ENCODE results near the gene SMURF2.
"Not testable (repeated sequence)": the region's sequence is repeated elsewhere in the genome, so short reads cannot be mapped to it uniquely, and the experiment has no call there.

SMURF2 gene

DNA sequence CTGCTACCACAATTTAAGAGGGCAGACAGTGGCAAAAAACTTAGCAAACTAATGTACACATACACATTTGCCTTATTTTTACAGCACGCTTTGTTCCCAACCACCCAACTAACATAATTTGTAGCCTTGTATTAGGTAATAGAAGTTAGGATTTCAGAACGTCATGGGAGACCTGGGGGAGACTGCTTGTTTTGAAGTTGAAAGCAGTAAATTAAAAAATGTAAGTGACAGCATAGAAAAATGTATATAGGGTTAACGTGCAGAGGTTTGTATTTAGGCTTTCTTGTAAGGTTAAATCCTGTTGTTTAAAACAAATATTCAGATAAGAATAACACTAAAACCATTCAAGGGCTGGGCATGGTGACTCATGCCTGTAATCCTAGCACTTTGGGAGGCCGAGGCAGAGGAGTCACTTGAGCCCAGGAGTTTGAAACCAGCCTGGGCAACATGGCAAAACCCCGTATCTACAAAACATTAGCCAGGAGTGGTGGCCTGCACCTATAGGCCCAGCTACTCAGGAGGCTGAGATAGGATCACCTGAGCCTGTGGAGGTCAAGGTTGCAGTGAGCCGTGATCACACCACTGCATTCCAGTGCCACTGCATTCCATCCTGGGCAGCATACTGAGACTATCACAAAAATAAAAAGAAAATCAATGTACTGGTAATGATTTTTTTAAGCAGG is 2.3 kb upstream of the SMURF2 start:
- not testable (repeated sequence) for DNase-seq

GRCh38 chr17:64663836-64664235 is 1.7 kb upstream of the SMURF2 start:
- DNase-seq = not testable (repeated sequence)

GRCh38 chr17:64662774-64663367 is 764 bp upstream of the SMURF2 start:
- DNase-seq = no peak

DNA sequence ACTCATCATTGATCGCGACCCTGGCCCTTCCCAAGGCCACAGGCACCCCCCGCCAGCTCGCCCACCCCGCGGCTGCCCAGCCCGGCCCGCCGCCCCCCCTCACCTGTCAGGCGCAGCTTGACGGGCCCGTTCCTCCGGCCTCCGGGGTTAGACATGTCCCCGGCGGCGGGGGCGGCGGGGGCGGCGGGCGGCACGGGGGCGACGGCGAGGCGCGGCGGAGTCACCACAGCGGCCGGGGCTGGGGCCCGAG is 456 bp downstream of the SMURF2 start:
- no peak for DNase-seq

GRCh38 chr17:64660978-64661725 is 955 bp downstream of the SMURF2 start:
- DNase-seq = not testable (repeated sequence)

GRCh38 chr17:64660195-64660977 is 1.7 kb downstream of the SMURF2 start:
- not testable (repeated sequence) for DNase-seq

DNA sequence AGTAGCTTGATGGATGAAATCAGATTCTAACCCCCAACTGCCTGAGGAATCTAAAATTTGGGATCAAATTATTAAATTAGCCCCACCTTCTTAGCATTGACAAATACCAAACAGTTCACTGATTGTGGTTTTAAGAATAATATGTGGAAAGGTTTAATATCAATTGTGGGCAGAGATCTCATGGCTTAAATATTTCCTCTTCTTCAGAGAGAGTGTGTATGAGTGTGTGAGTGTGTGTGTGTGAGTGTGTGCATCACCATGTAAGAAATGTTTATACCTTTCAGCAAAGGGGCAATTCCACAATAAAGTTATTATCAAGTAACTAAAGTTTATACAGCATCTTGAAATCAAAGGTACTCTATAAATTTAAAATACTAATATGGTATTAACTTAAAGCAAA is 3.2 kb downstream of the SMURF2 start:
- DNase-seq = no peak

DNA sequence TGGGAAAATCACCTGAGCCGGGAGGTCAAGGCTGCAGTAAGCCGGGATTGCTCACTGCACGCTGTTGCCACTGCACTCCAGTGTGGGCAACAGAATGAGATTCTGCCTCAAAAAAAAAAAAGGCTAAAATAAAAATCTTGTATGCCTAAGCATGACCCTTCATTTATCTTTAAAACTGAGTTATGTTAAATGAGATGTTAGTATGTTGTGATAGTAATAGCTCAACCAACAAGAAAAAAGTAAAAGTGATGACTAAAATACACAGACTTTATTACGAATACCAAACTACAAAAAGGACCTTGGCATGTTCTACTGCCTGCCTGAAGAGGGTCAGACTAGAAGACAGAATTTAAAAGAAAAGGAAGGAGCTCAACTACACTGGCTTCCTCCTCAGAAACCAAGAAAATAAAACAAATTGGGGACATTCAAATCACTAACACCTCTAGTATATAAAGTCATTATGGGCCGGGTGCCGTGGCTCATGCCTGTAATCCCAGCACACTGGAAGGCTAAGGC is 4.4 kb downstream of the SMURF2 start:
- no peak for DNase-seq

GRCh38 chr17:64655704-64656103 is 6.4 kb downstream of the SMURF2 start:
- DNase-seq = no peak

GRCh38 chr17:64653985-64654355 is 8.1 kb downstream of the SMURF2 start:
- DNase-seq = no peak

DNA sequence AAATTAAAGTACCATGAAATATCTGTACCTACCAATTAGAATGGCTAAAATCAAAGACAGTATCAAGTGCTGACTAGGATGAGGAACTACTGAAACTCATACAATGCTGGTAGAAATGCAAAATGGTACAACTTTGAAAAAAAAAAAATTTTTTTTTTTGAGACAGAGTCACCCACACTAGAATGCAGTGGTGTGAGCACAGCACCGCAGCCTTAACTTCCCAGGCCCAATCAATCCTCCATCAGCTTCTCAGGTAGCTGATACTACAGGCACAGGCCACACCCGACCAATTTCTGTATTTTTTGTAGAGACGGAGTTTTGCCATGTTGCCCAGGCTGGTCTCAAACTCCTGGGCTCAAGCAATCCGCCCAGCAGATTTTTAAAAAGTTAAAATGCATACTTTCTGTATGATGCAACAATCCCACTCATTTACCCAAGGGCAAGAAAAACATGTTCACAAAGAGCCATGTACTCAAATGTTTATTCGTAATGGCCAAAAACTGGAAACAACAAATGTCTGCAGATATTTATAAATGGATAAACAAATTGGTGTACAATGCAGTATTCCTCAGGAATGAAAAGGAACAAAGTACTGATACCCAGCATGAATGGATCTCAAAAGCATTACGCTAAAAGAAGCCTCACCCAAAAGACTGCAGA is 8.7 kb downstream of the SMURF2 start:
- no peak for DNase-seq

DNA sequence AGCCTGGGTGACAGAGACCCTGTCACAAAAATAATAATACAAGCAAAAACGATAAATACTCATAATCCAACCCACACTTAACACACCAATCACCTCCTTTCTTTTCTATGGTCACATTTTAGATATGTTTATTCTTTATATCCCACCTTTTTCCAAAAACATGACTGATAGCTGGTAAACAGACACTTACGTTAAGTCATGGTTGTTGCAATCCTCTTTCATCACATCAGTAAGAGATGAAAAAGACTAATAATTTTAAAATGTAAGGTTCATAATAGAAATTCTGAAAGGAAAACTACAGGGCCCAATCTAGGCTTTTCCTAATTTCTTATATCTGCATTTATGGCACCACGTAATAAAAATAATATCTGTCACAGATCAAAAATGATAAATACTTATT is 10.2 kb downstream of the SMURF2 start:
- DNase-seq = no peak

- DNase-seq = no peak
Observed at GRCh38 chr17:64648234-64648633, 13.9 kb downstream of the SMURF2 start.

GRCh38 chr17:64647817-64648216 is 14.3 kb downstream of the SMURF2 start:
- no peak for DNase-seq

DNA sequence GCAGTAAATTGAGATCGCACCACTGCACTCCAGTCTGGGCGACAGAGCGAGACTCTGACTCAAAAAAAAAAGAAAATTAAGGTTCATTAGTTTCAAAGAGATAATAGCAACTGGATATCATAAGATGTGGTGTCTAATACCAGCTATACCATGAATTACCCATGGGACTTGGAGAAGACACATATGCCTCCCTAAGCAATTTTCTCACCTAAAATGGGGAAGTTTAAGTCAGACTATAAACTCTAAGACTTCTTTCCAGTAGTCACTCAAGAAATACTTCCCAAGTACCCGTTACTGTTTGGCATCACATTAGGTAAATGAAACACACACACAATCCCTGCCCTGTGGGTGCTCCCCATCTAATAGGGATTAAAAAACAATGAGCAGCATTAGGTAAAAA is 22.6 kb downstream of the SMURF2 start:
- no peak for DNase-seq

DNA sequence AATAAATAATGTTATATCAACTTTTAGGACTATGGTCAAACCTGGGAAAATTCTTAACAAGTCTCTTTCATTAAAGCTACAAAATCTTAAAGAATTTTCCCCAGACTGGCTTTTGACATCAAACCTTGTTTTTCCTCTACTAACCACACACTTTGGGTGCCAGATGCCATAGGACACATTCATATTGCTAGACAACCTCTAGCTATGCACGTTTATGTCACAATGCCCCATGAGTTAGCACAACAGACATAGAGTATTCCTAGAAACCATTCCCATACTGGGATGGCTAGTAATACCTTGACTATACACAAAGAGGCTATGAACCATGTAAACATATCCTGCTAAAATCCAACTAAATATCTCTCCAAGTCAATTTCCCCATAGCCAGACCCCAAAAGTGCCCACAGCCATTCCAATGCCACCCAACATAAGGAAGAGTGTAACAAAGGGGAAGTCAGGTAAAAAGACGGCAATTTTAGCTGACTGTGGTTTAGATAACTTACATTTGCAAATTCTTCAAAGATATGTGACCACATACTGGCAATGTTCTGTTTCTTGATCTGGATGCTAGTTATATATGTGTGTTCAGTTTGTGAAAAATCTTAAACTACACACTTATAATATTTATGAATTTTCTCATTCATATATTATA is 23.4 kb downstream of the SMURF2 start:
- DNase-seq = no peak

- no peak for DNase-seq
Observed at GRCh38 chr17:64635647-64636305, 26.3 kb downstream of the SMURF2 start.

DNA sequence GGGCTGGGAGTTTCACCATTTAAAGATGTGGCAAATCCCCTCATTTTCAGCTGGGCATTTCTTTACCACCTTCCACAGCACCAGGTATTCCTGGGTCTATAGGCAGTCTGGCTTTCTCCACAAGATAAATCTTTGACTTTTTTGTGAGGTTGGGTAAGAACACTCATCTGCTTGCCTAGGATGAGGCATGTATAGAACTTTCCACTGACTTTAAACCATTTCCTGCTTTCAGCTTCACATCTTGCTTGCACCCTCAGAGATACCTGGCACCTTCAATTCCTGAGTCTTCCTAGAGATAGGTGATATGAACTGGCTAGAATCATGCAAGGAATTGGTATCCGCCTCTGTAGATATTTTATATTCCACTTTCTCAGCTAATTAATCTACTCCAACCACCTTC is 27.9 kb downstream of the SMURF2 start:
- no peak for DNase-seq

- DNase-seq = no peak
Observed at GRCh38 chr17:64632606-64633005, 29.5 kb downstream of the SMURF2 start.

DNA sequence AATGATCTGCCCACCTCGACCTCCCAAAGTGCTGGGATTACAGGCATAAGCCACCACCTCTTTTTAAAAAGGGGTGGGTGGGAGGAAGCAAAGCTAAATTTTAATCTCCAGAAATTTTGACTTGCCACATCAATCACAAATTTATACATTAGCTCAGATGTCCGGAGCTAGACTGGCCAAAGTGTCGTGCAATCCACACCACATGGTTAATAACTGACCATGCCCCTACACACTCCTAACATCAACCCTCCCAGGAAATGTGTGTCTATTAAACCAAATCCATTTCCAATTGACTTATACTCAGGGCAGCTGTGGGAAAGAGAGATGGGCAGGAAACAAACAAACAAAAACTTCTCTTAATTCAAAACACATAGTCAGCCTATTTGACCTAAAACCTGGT is 29.9 kb downstream of the SMURF2 start:
- no peak for DNase-seq

DNA sequence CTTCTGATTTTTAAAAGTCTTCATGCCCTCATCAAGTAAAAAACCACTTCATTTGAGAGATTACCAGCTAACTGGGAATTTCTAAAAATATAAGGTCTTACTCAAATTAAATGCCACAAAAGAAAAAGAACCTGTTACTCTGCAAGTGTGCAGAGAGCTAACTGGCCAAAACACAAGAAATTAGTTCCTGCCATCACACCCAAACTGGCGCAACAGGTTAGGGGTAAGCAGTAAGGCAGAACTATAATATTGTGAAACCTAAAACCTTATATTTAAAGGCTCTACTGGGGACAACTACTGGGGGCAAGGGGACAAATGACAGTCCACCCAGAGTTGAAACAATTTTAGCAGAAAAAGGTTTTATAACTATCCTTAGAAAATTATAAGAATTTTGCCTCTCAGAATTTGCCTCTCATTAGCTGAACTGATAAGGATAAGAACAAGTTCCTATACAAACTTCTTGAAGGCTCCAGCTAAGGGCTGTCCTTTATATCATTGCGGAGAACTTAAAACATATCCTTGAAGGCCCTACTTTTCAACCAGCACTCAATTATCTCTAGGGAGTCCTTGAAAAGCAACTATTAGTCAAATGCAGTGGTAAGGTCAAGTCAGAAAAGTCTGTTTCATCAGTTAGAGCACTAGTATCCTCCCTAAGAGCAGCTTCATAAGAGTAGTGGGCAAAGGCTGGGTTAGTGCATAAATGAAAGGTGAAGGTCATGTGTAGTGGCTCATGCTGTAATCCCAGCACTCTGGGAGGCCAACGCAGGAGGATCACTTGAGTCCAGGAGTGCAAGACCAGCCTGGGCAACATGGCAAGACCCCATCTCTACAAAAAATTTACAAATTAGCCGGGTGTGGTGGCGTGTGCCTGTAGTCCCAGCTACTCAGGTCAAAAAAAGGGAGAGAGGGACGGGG is 31.5 kb downstream of the SMURF2 start:
- DNase-seq = no peak
